Activated CD8-positive, alpha-beta memory T cell treated with anti-CD3 and anti-CD28 coated beads for 4 hours (primary cell): ENCODE results near the gene MARCO.
"Not testable (repeated sequence)": the region's sequence is repeated elsewhere in the genome, so short reads cannot be mapped to it uniquely, and the experiment has no call there.

Experiments used
- DNase-seq, 2 donors: peaks; one replicate each; pipeline ENCODE4 v3.0.0-alpha.2; 2020; ENCODE audit warnings: low read depth in 2 of 2

The MARCO gene

GRCh38 chr2:118974103-118974993, 32.4 kb downstream of the MARCO start:
- DNase-seq = no peak

- no peak for DNase-seq
These were observed 33.1 kb downstream of the MARCO start for GRCh38 chr2:118975133-118975532.

- no peak for DNase-seq
These were observed 36.1 kb downstream of the MARCO start for GRCh38 chr2:118978064-118978463.

- DNase-seq = no peak
These were observed 37.3 kb downstream of the MARCO start for GRCh38 chr2:118979152-118979861.

- no peak for DNase-seq
These were observed 38.0 kb downstream of the MARCO start for GRCh38 chr2:118980022-118980421.

- no peak for DNase-seq
These were observed 38.6 kb downstream of the MARCO start for GRCh38 chr2:118980573-118980972.

- DNase-seq = no peak
These were observed 39.6 kb downstream of the MARCO start for GRCh38 chr2:118981632-118982031.

- DNase-seq = no peak
These were observed 40.0 kb downstream of the MARCO start for GRCh38 chr2:118982039-118982438.

- DNase-seq = no peak
These were observed 41.1 kb downstream of the MARCO start for GRCh38 chr2:118983133-118983532.

GRCh38 chr2:118983915-118984314, 41.9 kb downstream of the MARCO start:
- DNase-seq = no peak

- no peak for DNase-seq
These were observed 44.7 kb downstream of the MARCO start for GRCh38 chr2:118986738-118987137.

GRCh38 chr2:118987886-118988285, 45.9 kb downstream of the MARCO start:
- DNase-seq = no peak

- DNase-seq = no peak
These were observed 46.7 kb downstream of the MARCO start for GRCh38 chr2:118988706-118989105.

- no peak for DNase-seq
These were observed 47.5 kb downstream of the MARCO start for GRCh38 chr2:118989481-118989880.

GRCh38 chr2:118990757-118991545, 49.0 kb downstream of the MARCO start:
- no peak for DNase-seq

- DNase-seq = no peak
These were observed 49.6 kb downstream of the MARCO start for GRCh38 chr2:118991554-118991953.

GRCh38 chr2:118992740-118993391, 50.9 kb downstream of the MARCO start:
- no peak for DNase-seq

GRCh38 chr2:118993392-118993752, 51.4 kb downstream of the MARCO start:
- no peak for DNase-seq

GRCh38 chr2:118994172-118994700, 52.2 kb downstream of the MARCO start:
- DNase-seq = no peak

- DNase-seq = no peak
These were observed 52.8 kb downstream of the MARCO start for GRCh38 chr2:118994778-118995177.

GRCh38 chr2:119003856-119004255, 61.9 kb downstream of the MARCO start:
- not testable (repeated sequence) for DNase-seq

GRCh38 chr2:119004602-119005001, 62.6 kb downstream of the MARCO start:
- DNase-seq = no peak
